ENCODE measurements around the gene RTTN.

The RTTN gene

DNA sequence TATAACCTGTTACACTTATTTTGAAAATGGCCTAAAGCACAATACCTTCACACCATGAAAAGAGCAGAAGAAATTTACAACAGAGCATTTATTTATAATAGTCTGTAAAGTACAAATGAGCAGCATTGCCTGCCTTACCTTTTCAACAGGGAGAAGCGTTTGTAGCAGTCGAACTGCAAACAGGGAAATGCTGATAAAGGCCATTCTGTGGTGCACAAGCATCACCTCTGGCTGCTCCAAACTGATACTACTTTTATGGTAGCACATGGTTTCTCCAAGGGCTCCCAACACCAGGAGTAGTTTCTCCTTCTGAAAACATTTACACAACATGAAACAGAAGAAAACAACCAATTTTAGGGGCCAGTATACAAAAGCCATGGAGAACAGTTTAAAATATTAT lies 28.9 kb downstream of the RTTN start:
- no peak overlapping the region for H3K4me3 ChIP-seq (ENCODE audit: low read depth in 1 of 2, low read length in 2 of 2)
- H3K4me1 ChIP-seq (ENCODE audit: control insufficient read depth in 1 of 2, insufficient read depth in 2 of 2, low read length in 2 of 2) = no peaks in the 10 kb centered on the region
- H3K27me3 ChIP-seq (ENCODE audit: low read depth, low read length) = no peaks in the 10 kb centered on the region
- no peak overlapping the region for H3K27ac ChIP-seq (ENCODE audit: low read length)
- H3K9me3 ChIP-seq (ENCODE audit: control insufficient read depth in 1 of 2, low read length in 2 of 2) = no peaks in the 10 kb centered on the region
- peaks cover 0 to 5% of the 10 kb centered on the region in 2 donors for H3K36me3 ChIP-seq (ENCODE audit: control insufficient read depth in 1 of 2, insufficient read depth in 2 of 2, low read length in 2 of 2)

- Histone ChIP-seq H3K9me3 (ENCODE audit: control insufficient read depth in 1 of 2, low read length in 2 of 2) (no peaks in the 10 kb centered on the region), H3K36me3 (ENCODE audit: control insufficient read depth in 1 of 2, insufficient read depth in 2 of 2, low read length in 2 of 2) (peaks cover 0 to 5% of the 10 kb centered on the region in 2 donors), H3K27me3 (ENCODE audit: low read depth, low read length) (no peaks in the 10 kb centered on the region), H3K4me3 (ENCODE audit: low read depth in 1 of 2, low read length in 2 of 2) (no peak overlapping the region), H3K4me1 (ENCODE audit: control insufficient read depth in 1 of 2, insufficient read depth in 2 of 2, low read length in 2 of 2) (no peaks in the 10 kb centered on the region), H3K27ac (ENCODE audit: low read length) (no peak overlapping the region)
These were observed 30.3 kb downstream of the RTTN start for GRCh38 chr18:70175216-70175615.

DNA sequence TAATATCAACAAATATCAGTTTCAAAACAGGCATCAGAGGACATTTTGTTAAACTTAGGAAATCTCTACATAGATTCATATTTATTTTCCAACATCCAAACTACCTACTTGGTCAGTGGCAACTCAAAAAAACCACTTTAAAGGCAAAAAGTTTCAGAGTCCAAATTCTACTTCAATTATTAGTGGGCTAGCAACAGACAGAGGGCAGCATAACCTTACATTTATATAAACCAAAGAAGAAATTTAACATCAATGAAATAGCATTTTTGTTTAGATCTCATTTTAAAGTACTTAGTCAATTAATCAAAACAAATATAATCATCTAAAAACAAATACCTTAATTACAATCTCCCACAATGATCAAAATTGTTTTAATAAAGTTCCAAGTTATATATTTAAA lies 33.3 kb downstream of the RTTN start:
- H3K36me3 ChIP-seq (ENCODE audit: control insufficient read depth in 1 of 2, insufficient read depth in 2 of 2, low read length in 2 of 2) = peaks cover 0 to 5% of the 10 kb centered on the region in 2 donors
- no peaks in the 10 kb centered on the region for H3K4me1 ChIP-seq (ENCODE audit: control insufficient read depth in 1 of 2, insufficient read depth in 2 of 2, low read length in 2 of 2)
- no peak overlapping the region for H3K27ac ChIP-seq (ENCODE audit: low read length)
- H3K4me3 ChIP-seq (ENCODE audit: low read depth in 1 of 2, low read length in 2 of 2) = no peak overlapping the region
- H3K9me3 ChIP-seq (ENCODE audit: control insufficient read depth in 1 of 2, low read length in 2 of 2) = no peaks in the 10 kb centered on the region
- H3K27me3 ChIP-seq (ENCODE audit: low read depth, low read length) = no peaks in the 10 kb centered on the region

DNA sequence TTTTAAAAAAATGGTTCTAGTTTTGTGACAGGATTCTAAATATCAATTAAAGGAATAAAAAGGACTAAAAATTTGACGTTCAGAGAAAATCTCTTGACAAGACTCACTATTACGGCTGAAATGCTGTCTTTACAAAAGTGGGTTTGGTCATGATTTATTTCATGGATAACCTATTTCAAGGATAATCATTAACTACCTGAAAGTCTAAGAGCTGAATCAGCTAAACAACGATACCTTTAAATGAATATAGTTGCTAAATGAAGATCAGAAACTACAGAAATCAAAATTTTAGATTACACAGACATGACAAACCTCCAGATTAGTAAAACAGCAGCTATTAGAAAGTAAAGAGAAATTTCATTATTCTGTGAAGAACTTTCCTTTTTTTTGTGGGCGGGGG lies 35.7 kb downstream of the RTTN start:
- no peaks in the 10 kb centered on the region for H3K36me3 ChIP-seq (ENCODE audit: control insufficient read depth in 1 of 2, insufficient read depth in 2 of 2, low read length in 2 of 2)
- H3K9me3 ChIP-seq (ENCODE audit: control insufficient read depth in 1 of 2, low read length in 2 of 2) = no peaks in the 10 kb centered on the region
- H3K27me3 ChIP-seq (ENCODE audit: low read depth, low read length) = no peaks in the 10 kb centered on the region
- no peak overlapping the region for H3K4me3 ChIP-seq (ENCODE audit: low read depth in 1 of 2, low read length in 2 of 2)
- no peaks in the 10 kb centered on the region for H3K4me1 ChIP-seq (ENCODE audit: control insufficient read depth in 1 of 2, insufficient read depth in 2 of 2, low read length in 2 of 2)
- no peak overlapping the region for H3K27ac ChIP-seq (ENCODE audit: low read length)

DNA sequence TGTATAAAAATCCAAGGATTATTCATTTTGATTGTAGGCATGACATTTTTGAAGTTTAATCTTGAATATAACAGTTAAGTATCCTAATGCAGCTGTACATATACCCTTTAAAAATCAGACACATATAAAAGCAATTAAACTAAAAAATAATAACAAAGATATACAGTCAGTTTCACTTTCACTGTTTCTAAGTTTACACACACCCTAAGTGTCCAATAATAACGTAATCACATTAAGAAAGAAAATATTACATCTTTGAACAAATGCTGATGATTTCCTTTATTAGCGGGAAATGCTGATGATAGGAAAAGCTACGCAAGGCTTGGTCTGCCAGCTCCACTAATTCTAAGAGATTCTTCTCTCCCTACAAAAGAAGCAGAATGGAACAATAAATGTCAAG lies 38.8 kb downstream of the RTTN start:
- no peaks in the 10 kb centered on the region for H3K27me3 ChIP-seq (ENCODE audit: low read depth, low read length)
- no peaks in the 10 kb centered on the region for H3K4me1 ChIP-seq (ENCODE audit: control insufficient read depth in 1 of 2, insufficient read depth in 2 of 2, low read length in 2 of 2)
- H3K4me3 ChIP-seq (ENCODE audit: low read depth in 1 of 2, low read length in 2 of 2) = no peak overlapping the region
- H3K9me3 ChIP-seq (ENCODE audit: control insufficient read depth in 1 of 2, low read length in 2 of 2) = peaks cover 0 to 3% of the 10 kb centered on the region in 2 donors
- H3K36me3 ChIP-seq (ENCODE audit: control insufficient read depth in 1 of 2, insufficient read depth in 2 of 2, low read length in 2 of 2) = peaks cover 0 to 7% of the 10 kb centered on the region in 2 donors
- no peak overlapping the region for H3K27ac ChIP-seq (ENCODE audit: low read length)

- H3K4me1 ChIP-seq (ENCODE audit: control insufficient read depth in 1 of 2, insufficient read depth in 2 of 2, low read length in 2 of 2) = no peaks in the 10 kb centered on the region
- peaks cover 0 to 3% of the 10 kb centered on the region in 2 donors for H3K9me3 ChIP-seq (ENCODE audit: control insufficient read depth in 1 of 2, low read length in 2 of 2)
- H3K36me3 ChIP-seq (ENCODE audit: control insufficient read depth in 1 of 2, insufficient read depth in 2 of 2, low read length in 2 of 2) = peaks cover 0 to 12% of the 10 kb centered on the region in 2 donors
- no peak overlapping the region for H3K27ac ChIP-seq (ENCODE audit: low read length)
- H3K27me3 ChIP-seq (ENCODE audit: low read depth, low read length) = no peaks in the 10 kb centered on the region
- H3K4me3 ChIP-seq (ENCODE audit: low read depth in 1 of 2, low read length in 2 of 2) = no peak overlapping the region
These were observed 39.6 kb downstream of the RTTN start for GRCh38 chr18:70165936-70166335.

DNA sequence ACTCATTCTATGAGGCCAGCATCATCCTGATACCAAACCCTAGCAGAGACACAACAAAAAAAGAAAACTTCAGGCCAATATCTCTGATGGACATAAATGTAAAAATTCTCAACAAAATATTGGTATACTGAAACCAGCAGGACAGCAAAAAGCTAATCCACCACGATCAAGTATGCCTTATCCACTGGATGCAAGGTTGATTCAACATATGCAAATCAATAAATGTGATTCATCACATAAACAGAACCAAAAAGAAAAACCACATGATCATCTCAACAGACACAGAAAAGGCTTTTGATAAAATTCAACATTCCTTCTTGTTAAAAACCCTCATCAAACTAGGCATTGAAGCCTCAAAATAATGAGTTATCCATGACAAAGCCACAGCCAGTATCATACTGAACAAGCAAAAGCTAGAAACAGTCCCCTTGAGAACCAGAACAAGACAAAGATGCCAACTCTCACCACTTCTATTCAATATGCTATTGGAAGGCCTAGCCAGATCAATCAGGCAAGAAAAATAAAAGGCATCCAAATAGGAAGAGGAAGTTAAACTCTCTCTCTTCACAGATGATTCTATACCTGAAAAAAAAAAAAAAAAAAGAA lies 45.3 kb downstream of the RTTN start:
- Histone ChIP-seq H3K4me3 (ENCODE audit: low read depth in 1 of 2, low read length in 2 of 2) (no peak overlapping the region), H3K27me3 (ENCODE audit: low read depth, low read length) (no peaks in the 10 kb centered on the region), H3K9me3 (ENCODE audit: control insufficient read depth in 1 of 2, low read length in 2 of 2) (peaks cover 0 to 3% of the 10 kb centered on the region in 2 donors), H3K4me1 (ENCODE audit: control insufficient read depth in 1 of 2, insufficient read depth in 2 of 2, low read length in 2 of 2) (no peaks in the 10 kb centered on the region), H3K27ac (ENCODE audit: low read length) (no peak overlapping the region), H3K36me3 (ENCODE audit: control insufficient read depth in 1 of 2, insufficient read depth in 2 of 2, low read length in 2 of 2) (peaks cover 0 to 16% of the 10 kb centered on the region in 2 donors)

- no peak overlapping the region for H3K4me3 ChIP-seq (ENCODE audit: low read depth in 1 of 2, low read length in 2 of 2)
- H3K27me3 ChIP-seq (ENCODE audit: low read depth, low read length) = no peaks in the 10 kb centered on the region
- H3K4me1 ChIP-seq (ENCODE audit: control insufficient read depth in 1 of 2, insufficient read depth in 2 of 2, low read length in 2 of 2) = no peaks in the 10 kb centered on the region
- H3K27ac ChIP-seq (ENCODE audit: low read length) = no peak overlapping the region
- H3K9me3 ChIP-seq (ENCODE audit: control insufficient read depth in 1 of 2, low read length in 2 of 2) = peaks cover 0 to 3% of the 10 kb centered on the region in 2 donors
- peaks cover 0 to 16% of the 10 kb centered on the region in 2 donors for H3K36me3 ChIP-seq (ENCODE audit: control insufficient read depth in 1 of 2, insufficient read depth in 2 of 2, low read length in 2 of 2)
These were observed 46.3 kb downstream of the RTTN start for GRCh38 chr18:70158992-70159717.

- H3K27me3 ChIP-seq (ENCODE audit: low read depth, low read length) = no peaks in the 10 kb centered on the region
- H3K27ac ChIP-seq (ENCODE audit: low read length) = no peak overlapping the region
- no peaks in the 10 kb centered on the region for H3K9me3 ChIP-seq (ENCODE audit: control insufficient read depth in 1 of 2, low read length in 2 of 2)
- H3K4me3 ChIP-seq (ENCODE audit: low read depth in 1 of 2, low read length in 2 of 2) = no peak overlapping the region
- peaks cover 0 to 9% of the 10 kb centered on the region in 2 donors for H3K36me3 ChIP-seq (ENCODE audit: control insufficient read depth in 1 of 2, insufficient read depth in 2 of 2, low read length in 2 of 2)
- no peaks in the 10 kb centered on the region for H3K4me1 ChIP-seq (ENCODE audit: control insufficient read depth in 1 of 2, insufficient read depth in 2 of 2, low read length in 2 of 2)
These were observed 48.6 kb downstream of the RTTN start for GRCh38 chr18:70156886-70157285.

- Histone ChIP-seq H3K9me3 (ENCODE audit: control insufficient read depth in 1 of 2, low read length in 2 of 2) (no peaks in the 10 kb centered on the region), H3K4me1 (ENCODE audit: control insufficient read depth in 1 of 2, insufficient read depth in 2 of 2, low read length in 2 of 2) (no peaks in the 10 kb centered on the region), H3K27me3 (ENCODE audit: low read depth, low read length) (no peaks in the 10 kb centered on the region), H3K36me3 (ENCODE audit: control insufficient read depth in 1 of 2, insufficient read depth in 2 of 2, low read length in 2 of 2) (peaks cover 0 to 4% of the 10 kb centered on the region in 2 donors), H3K27ac (ENCODE audit: low read length) (no peak overlapping the region), H3K4me3 (ENCODE audit: low read depth in 1 of 2, low read length in 2 of 2) (no peak overlapping the region)
These were observed 50.8 kb downstream of the RTTN start for GRCh38 chr18:70154591-70155194.

DNA sequence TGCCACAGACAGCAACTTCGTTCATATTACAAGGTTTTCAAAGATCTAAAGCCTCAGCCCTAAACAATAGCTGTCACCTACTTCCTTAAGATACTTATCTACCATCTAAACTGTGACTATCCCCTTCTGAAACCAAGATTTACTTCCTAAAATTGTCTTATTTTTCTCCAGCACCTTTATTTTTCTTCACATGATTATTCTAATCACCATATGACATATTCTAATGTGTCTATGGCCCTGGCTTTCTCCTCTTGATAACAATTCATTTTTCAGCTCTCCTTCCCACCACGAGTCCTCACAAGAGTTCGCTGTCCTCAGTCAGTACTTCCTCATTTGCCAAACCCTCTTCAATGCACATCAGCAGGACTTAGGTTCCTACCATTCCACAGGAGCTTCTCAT lies 53.9 kb downstream of the RTTN start:
- Histone ChIP-seq H3K36me3 (ENCODE audit: control insufficient read depth in 1 of 2, insufficient read depth in 2 of 2, low read length in 2 of 2) (peaks cover 3 to 13% of the 10 kb centered on the region in 2 donors), H3K27me3 (ENCODE audit: low read depth, low read length) (no peaks in the 10 kb centered on the region), H3K27ac (ENCODE audit: low read length) (no peak overlapping the region), H3K4me3 (ENCODE audit: low read depth in 1 of 2, low read length in 2 of 2) (no peak overlapping the region), H3K4me1 (ENCODE audit: control insufficient read depth in 1 of 2, insufficient read depth in 2 of 2, low read length in 2 of 2) (no peaks in the 10 kb centered on the region), H3K9me3 (ENCODE audit: control insufficient read depth in 1 of 2, low read length in 2 of 2) (no peaks in the 10 kb centered on the region)

Data from muscle layer of duodenum (tissue), 2 donors.